Thoracic aorta (tissue), 2 donors: ENCODE results near the gene XRCC4. TPM values are rescaled to one million over a fixed set of nuclear protein-coding genes. Genes with fewer than 3 reads are reported as not detected.

ENCODE experiments used
- ATAC-seq: fragments of 150-250 bp; one replicate; pipeline ENCODE4 v1.8.0; 2017; ENCODE audit warnings: low read depth; ENCODE audit not compliant: insufficient number of reproducible peaks, low FRiP score
- DNase-seq: peaks from one replicate; pipeline ENCODE4 v3.0.0-alpha.2; 2020; ENCODE audit warnings: low spot score
- H3K27ac ChIP-seq, 2 donors: fragments of 200-600 bp; sonication (generic); 1 replicate in 1 of 2; 2 replicates in 1 of 2; pipeline ENCODE4 v1.5.1; 2016; ENCODE audit warnings: mild to moderate bottlenecking in 2 of 2, moderate library complexity in 2 of 2
- H3K27me3 ChIP-seq: fragments of 200-600 bp; sonication (generic); replicated peaks from 2 replicates; pipeline ENCODE4 v1.6.0; 2016; ENCODE audit warnings: mild to moderate bottlenecking; ENCODE audit not compliant: insufficient read depth
- H3K36me3 ChIP-seq: fragments of 200-600 bp; sonication (generic); one replicate; pipeline ENCODE4 v1.5.1; 2016
- H3K4me1 ChIP-seq, 2 donors: fragments of 200-600 bp; sonication (generic); 1 replicate in 1 of 2; 2 replicates in 1 of 2; pipeline versions ENCODE4 v1.5.1 to v1.6.0; 2016; ENCODE audit warnings: low read depth in 2 of 2, mild to moderate bottlenecking in 1 of 2; ENCODE audit not compliant: control insufficient read depth in 1 of 2
- H3K4me3 ChIP-seq: fragments of 200-600 bp; sonication (generic); 2 replicates; pipeline ENCODE4 v1.5.1; 2016; ENCODE audit warnings: mild to moderate bottlenecking
- H3K9me3 ChIP-seq: fragments of 200-600 bp; sonication (generic); 2 replicates; pipeline ENCODE4 v1.5.1; 2016
- CTCF ChIP-seq: fragments of 200-600 bp; sonication (generic); IDR thresholded peaks from one replicate; pipeline ENCODE4 v1.5.1; 2019; ENCODE audit warnings: antibody characterized with exemption
- total RNA-seq, 2 donors: library from RNA; depleted of rRNA; stranded (reverse); fragments of >200 nt; gene quantifications; one replicate each; pipeline versions ENCODE4 v1.1.0 to v1.2.3, GENCODE V29; 2016

Gene XRCC4
- total RNA-seq, 2 donors from 2014 or later, result 7.8 to 11.1 TPM

- ATAC-seq (no peak), DNase-seq (no peak)
- H3K4me1 ChIP-seq, result peaks cover 0 to 10% of the 10 kb centered on the region in 2 donors
- TF ChIP-seq CTCF, result no peak
- H3K4me3 ChIP-seq, result no peak overlapping the region
- peak overlapping the region in 1 of 2 donors; percentile 25 for H3K27ac ChIP-seq
- H3K36me3 ChIP-seq, result no peaks in the 10 kb centered on the region
- no peaks in the 10 kb centered on the region for H3K9me3 ChIP-seq
- H3K27me3 ChIP-seq, result no peaks in the 10 kb centered on the region
Measured at GRCh38 chr5:83281658-83282057, 204.3 kb downstream of the XRCC4 start.

- Histone ChIP-seq H3K27ac (no peak overlapping the region), H3K9me3 (no peaks in the 10 kb centered on the region), H3K36me3 (no peaks in the 10 kb centered on the region), H3K4me1 (peaks cover 0 to 10% of the 10 kb centered on the region in 2 donors), H3K27me3 (no peaks in the 10 kb centered on the region), H3K4me3 (no peak overlapping the region)
- no peak for ATAC-seq
- DNase-seq, result no peak
- no peak for TF ChIP-seq CTCF
Measured at GRCh38 chr5:83283761-83284160, 206.4 kb downstream of the XRCC4 start.

DNA sequence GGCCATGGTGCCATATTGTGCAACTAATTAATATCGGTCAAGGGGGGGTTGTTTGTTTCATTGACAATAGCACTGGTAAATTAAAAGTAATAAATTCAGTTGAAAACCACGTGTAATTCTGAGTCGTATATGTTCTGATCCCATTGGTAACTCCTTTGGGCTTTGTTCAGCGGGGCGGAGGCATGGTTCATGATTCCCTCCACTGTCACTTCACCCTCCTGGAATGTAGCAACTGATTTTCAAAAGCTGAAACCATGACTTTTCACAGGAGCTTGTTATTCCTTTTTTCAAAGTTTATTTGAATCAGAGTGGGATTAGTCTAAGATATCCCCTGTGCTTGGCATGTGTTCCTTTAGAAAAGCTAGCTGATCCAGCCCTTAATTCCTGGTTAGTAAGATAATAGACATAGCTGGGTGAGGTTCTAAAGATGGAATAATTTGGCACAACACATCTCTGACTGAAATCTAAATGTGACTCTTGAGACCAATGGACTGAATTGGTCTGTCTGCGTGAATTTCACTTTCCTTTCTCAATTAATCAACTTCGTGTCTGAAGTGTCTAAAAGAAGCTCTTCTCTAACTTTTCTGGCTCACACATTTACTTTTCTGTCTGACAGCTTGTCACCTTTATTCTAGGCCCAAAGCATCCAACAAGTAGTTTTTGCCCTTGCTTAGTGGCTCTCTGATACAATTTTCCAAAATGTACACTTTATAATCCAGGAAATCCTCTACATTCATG lies 208.5 kb downstream of the XRCC4 start:
- Histone ChIP-seq H3K27me3 (no peaks in the 10 kb centered on the region), H3K36me3 (no peaks in the 10 kb centered on the region), H3K4me1 (peaks cover 0 to 10% of the 10 kb centered on the region in 2 donors), H3K4me3 (no peak overlapping the region), H3K9me3 (peaks cover 3% of the 10 kb centered on the region), H3K27ac (no peak overlapping the region)
- TF ChIP-seq CTCF, result no peak
- DNase-seq (no peak), ATAC-seq (no peak)

- Histone ChIP-seq H3K36me3 (no peaks in the 10 kb centered on the region), H3K4me3 (no peak overlapping the region), H3K27ac (no peak overlapping the region), H3K4me1 (peaks cover 6 to 10% of the 10 kb centered on the region in 2 donors), H3K27me3 (no peaks in the 10 kb centered on the region), H3K9me3 (peaks cover 3% of the 10 kb centered on the region)
- ATAC-seq, result no peak
- no peak for DNase-seq
- TF ChIP-seq CTCF, result no peak
Measured at GRCh38 chr5:83294246-83294645, 216.9 kb downstream of the XRCC4 start.

DNA sequence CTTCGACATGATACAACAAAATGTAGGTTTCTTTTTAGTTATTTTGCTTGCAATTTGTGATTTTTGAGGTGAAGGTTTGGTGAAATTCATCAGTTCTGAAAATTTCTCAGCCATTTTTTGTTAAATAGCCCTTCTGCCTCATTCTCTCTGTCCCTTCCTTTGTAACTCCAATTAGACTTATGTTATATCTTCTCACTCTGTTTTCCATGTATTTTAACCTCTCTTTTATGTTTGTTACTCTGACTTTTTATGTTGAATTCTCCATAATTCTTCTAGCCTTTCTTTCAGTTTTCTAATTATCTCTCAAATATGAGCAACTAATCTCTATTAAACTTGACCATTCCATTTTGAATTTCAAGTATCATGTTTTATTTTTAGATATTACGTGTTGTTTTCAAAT lies 222.0 kb downstream of the XRCC4 start:
- DNase-seq (no peak), ATAC-seq (no peak)
- TF ChIP-seq CTCF, result no peak
- Histone ChIP-seq H3K4me1 (peaks cover 5% of the 10 kb centered on the region in 2 donors), H3K9me3 (no peaks in the 10 kb centered on the region), H3K27ac (no peak overlapping the region), H3K27me3 (no peaks in the 10 kb centered on the region), H3K4me3 (no peak overlapping the region), H3K36me3 (no peaks in the 10 kb centered on the region)
